ENCODE measurements around the gene PRPF19. TPM values are rescaled to one million over a fixed set of nuclear protein-coding genes. Genes with fewer than 3 reads are reported as not detected.
A peak's percentile ranks its signal among the peaks of the same experiment; 100 is the strongest.

The PRPF19 gene
- total and polyA plus RNA-seq, 3 donors from 2014 or later = 71.6 to 109 (median 79.8) TPM

- Histone ChIP-seq H3K4me1 (no peaks in the 10 kb centered on the region), H3K27ac (peak overlapping the region; percentile 2 to 38), H3K36me3 (ENCODE audit: low read depth, missing control alignments) (no peaks in the 10 kb centered on the region), H3K4me3 (no peak overlapping the region), H3K27me3 (no peaks in the 10 kb centered on the region), H3K9me3 (no peaks in the 10 kb centered on the region)
- intact Hi-C loops (cut with DNase I; ENCODE audit: low total_unique reads) = no loop called here
- DNase-seq = peak; percentile 72
- TF ChIP-seq POLR2A (IDR thresholded peaks at IDR 0.05) = no peak
- TF ChIP-seq CTCF (IDR thresholded peaks at IDR 0.05) = no peak
- 56 to 71% methylated on average over 6 to 7 of the region's 7 CpGs for WGBS, 2 donors
Observed at GRCh38 chr11:60891103-60891741, 15.2 kb downstream of the PRPF19 start.

- Histone ChIP-seq H3K4me1 (no peaks in the 10 kb centered on the region), H3K27me3 (no peaks in the 10 kb centered on the region), H3K9me3 (no peaks in the 10 kb centered on the region), H3K27ac (no peak overlapping the region), H3K36me3 (ENCODE audit: low read depth, missing control alignments) (no peaks in the 10 kb centered on the region), H3K4me3 (no peak overlapping the region)
- WGBS, 2 donors = 48 to 58% methylated on average over 5 of the region's 5 CpGs
- no peak for DNase-seq
- TF ChIP-seq CTCF (IDR thresholded peaks at IDR 0.05) (no peak), POLR2A (IDR thresholded peaks at IDR 0.05) (no peak)
- intact Hi-C loops (cut with DNase I; ENCODE audit: low total_unique reads) = no loop called here
Observed at GRCh38 chr11:60890696-60891095, 15.7 kb downstream of the PRPF19 start.

- H3K4me1 ChIP-seq = no peaks in the 10 kb centered on the region
- no peak for TF ChIP-seq POLR2A (IDR thresholded peaks at IDR 0.05)
- no peak for TF ChIP-seq CTCF (IDR thresholded peaks at IDR 0.05)
- no peak overlapping the region for H3K4me3 ChIP-seq
- H3K9me3 ChIP-seq = no peaks in the 10 kb centered on the region
- no peaks in the 10 kb centered on the region for H3K36me3 ChIP-seq (ENCODE audit: low read depth, missing control alignments)
- no peak overlapping the region for H3K27ac ChIP-seq
- intact Hi-C loops (cut with DNase I; ENCODE audit: low total_unique reads) = no loop called here
- no peak for DNase-seq
- no peaks in the 10 kb centered on the region for H3K27me3 ChIP-seq
- 69 to 72% methylated on average over 6 of the region's 6 CpGs for WGBS, 2 donors
Observed at GRCh38 chr11:60889869-60890311, 16.5 kb downstream of the PRPF19 start.

DNA sequence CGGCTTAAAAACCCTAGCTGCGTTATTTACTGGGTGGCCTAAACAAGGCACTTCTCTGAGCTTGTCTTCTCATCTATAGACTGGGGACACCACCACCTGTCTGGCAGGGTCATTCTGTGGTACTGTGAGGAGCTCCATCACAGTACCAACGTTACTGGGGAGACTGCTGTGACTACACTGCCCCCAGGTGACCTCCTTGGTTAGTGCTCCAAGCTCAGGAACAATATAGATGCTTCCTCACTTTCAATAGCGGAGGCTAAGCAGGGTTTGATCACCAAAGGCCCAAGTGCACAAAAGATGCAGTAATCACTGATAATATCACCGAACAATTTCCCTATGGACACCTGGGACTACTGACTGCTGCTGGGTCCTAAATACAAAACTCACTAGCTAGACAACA lies 18.8 kb downstream of the PRPF19 start:
- Histone ChIP-seq H3K27me3 (no peaks in the 10 kb centered on the region), H3K9me3 (no peaks in the 10 kb centered on the region), H3K4me3 (no peak overlapping the region), H3K27ac (no peak overlapping the region), H3K4me1 (no peaks in the 10 kb centered on the region), H3K36me3 (ENCODE audit: low read depth, missing control alignments) (no peaks in the 10 kb centered on the region)
- TF ChIP-seq POLR2A (IDR thresholded peaks at IDR 0.05) (no peak), CTCF (IDR thresholded peaks at IDR 0.05) (peak in 2 of 3 experiments; percentile 26 to 47)
- intact Hi-C loops (cut with DNase I; ENCODE audit: low total_unique reads) = no loop called here
- peak; percentile 70 for DNase-seq
- 69 to 75% methylated on average over 4 to 5 of the region's 5 CpGs for WGBS, 2 donors
